GM12878 (cell line): ENCODE results near the gene RRAGA. TPM values are rescaled to one million over a fixed set of nuclear protein-coding genes. Genes with fewer than 3 reads are reported as not detected.

Experiments used
- ATAC-seq: fragments of 200-7000 bp; cut with Tn5 transposase; 3 replicates; pipeline ENCODE4 v1.9.1; 2020; ENCODE audit warnings: mild to moderate bottlenecking, moderate library complexity
- BruUV-seq: library from RNA; stranded (reverse); fragments of 400-500 nt; replicated peaks from 2 replicates; lab custom pipeline; 2021; lab: Mats Ljungman, UMichigan
- CTCF ChIA-PET: fragments of 300-600 bp; sonication (Branson Sonifier 250); formaldehyde crosslinking; extraction: SDS; loops from one replicate; lab custom pipeline; 2021; ENCODE audit warnings: inconsistent platforms; lab: Yijun Ruan, JAX
- POLR2A ChIA-PET: fragments of 350-600 bp; formaldehyde crosslinking; extraction: SDS; loops from one replicate; lab custom pipeline; 2021; ENCODE audit warnings: inconsistent platforms; lab: Charles Lee
- RAD21 ChIA-PET: fragments of 300-600 bp; sonication (Branson Sonifier 250); formaldehyde crosslinking; loops from one replicate; lab custom pipeline; 2023; ENCODE audit warnings: antibody characterized with exemption; ENCODE audit not compliant: unreplicated experiment; lab: Charles Lee
- SMC1A ChIA-PET: fragments of 300-600 bp; sonication (Branson Sonifier 250); formaldehyde crosslinking; loops from one replicate; lab custom pipeline; 2023; ENCODE audit not compliant: unreplicated experiment, uncharacterized antibody; lab: Charles Lee
- DNase-seq: peaks from one replicate; pipeline ENCODE4 v3.0.0-alpha.2; 2011; ENCODE audit warnings: low read depth, low spot score
- FAIRE-seq: peaks from 3 replicates; lab custom pipeline; 2011; peaks lifted over from hg19 to GRCh38; lab: Jason Lieb, UNC
- H2AFZ ChIP-seq: 2 replicates; pipeline ENCODE4 v1.6.0; 2011; ENCODE audit warnings: low read depth, low read length, control low read depth; ENCODE audit not compliant: control insufficient read depth
- H3K27ac ChIP-seq: 2 replicates; pipeline ENCODE4 v1.5.1; 2011; ENCODE audit warnings: control low read depth; ENCODE audit not compliant: control insufficient read depth, insufficient read depth
- H3K27me3 ChIP-seq, 2 experiments: replicated peaks in 1 of 2; 2 replicates each; pipeline versions ENCODE4 v1.6.0 to v1.6.1; 2011; ENCODE audit warnings: low read length in 1 of 2; ENCODE audit not compliant: control insufficient read depth in 2 of 2, insufficient read depth in 2 of 2
- H3K36me3 ChIP-seq, 2 experiments: 2 replicates each; pipeline ENCODE4 v1.5.1; 2011; ENCODE audit warnings: low read length in 1 of 2; ENCODE audit not compliant: control insufficient read depth in 2 of 2, insufficient read depth in 2 of 2
- H3K4me1 ChIP-seq: 2 replicates; pipeline ENCODE4 v1.6.1; 2011; ENCODE audit warnings: mild to moderate bottlenecking, low read length, moderate library complexity, mixed read lengths; ENCODE audit not compliant: control insufficient read depth, insufficient read depth
- H3K4me2 ChIP-seq: 2 replicates; pipeline ENCODE4 v1.6.0; 2011; ENCODE audit warnings: control low read depth; ENCODE audit not compliant: control insufficient read depth, insufficient read depth
- H3K4me3 ChIP-seq: fragments of 200-600 bp; sonication (generic); 2 replicates; pipeline ENCODE4 v1.5.1; 2016
- H3K79me2 ChIP-seq: 2 replicates; pipeline ENCODE4 v1.6.0; 2011; ENCODE audit warnings: low read length; ENCODE audit not compliant: control insufficient read depth, insufficient read depth
- H3K9ac ChIP-seq: 2 replicates; pipeline ENCODE4 v1.8.0; 2011; ENCODE audit warnings: low read length, control low read depth, mixed read lengths; ENCODE audit not compliant: control insufficient read depth, insufficient read depth
- H3K9me3 ChIP-seq: replicated peaks from 3 replicates; pipeline ENCODE4 v1.5.1; 2011; ENCODE audit warnings: mild to moderate bottlenecking, low read length; ENCODE audit not compliant: control insufficient read depth, insufficient read depth
- H4K20me1 ChIP-seq: 2 replicates; pipeline ENCODE4 v1.6.0; 2011; ENCODE audit not compliant: control insufficient read depth, insufficient read depth
- JUND ChIP-seq: IDR thresholded peaks from 2 replicates; pipeline ENCODE4 v1.6.1; 2012; ENCODE audit warnings: low read depth, mild to moderate bottlenecking, low read length, improper control_type of control experiment, moderate library complexity
- RB1 ChIP-seq: fragments of 450-650 bp; formaldehyde crosslinking; IDR thresholded peaks from 2 replicates; pipeline ENCODE4 v1.6.1; 2017; ENCODE audit warnings: mild to moderate bottlenecking, borderline replicate concordance
- SMAD5 ChIP-seq: IDR thresholded peaks from 2 replicates; pipeline ENCODE4 v1.6.1; 2016; ENCODE audit warnings: antibody characterized with exemption, low read depth
- SREBF1 ChIP-seq: IDR thresholded peaks from 2 replicates; pipeline ENCODE4 v1.6.1; 2012; ENCODE audit warnings: mild to moderate bottlenecking, low read length
- TCF3 ChIP-seq: IDR thresholded peaks from 2 replicates; pipeline ENCODE4 v1.6.1; 2012; ENCODE audit warnings: low read depth, mild to moderate bottlenecking, low read length, borderline replicate concordance; ENCODE audit not compliant: insufficient read depth
- ZBED1 ChIP-seq: IDR thresholded peaks from 2 replicates; pipeline ENCODE4 v1.6.1; 2016; ENCODE audit warnings: borderline replicate concordance
- WGBS: methylation state at CpG from one replicate; pipeline ENCODE4 v1.1.6; 2016; ENCODE audit warnings: low lambda C conversion rate; ENCODE audit not compliant: insufficient replicate concordance, insufficient coverage; ENCODE audit errors: missing lambda C conversion rate; 5-methylcytosine and 5-hydroxymethylcytosine counted together
- in situ Hi-C: fragments of 300-500 bp; cut with MboI; formaldehyde crosslinking; loops from 9 replicates; pipeline ENCODE4 v1.14.3; 2018; ENCODE audit warnings: mixed read lengths
- intact Hi-C: fragments of 100-400 bp; cut with micrococcal nuclease; formaldehyde crosslinking; loops from one replicate; pipeline ENCODE4 v1.14.2; 2022; ENCODE audit not compliant: unreplicated experiment
- polyA plus RNA-seq, 11 experiments: library from polyadenylated mRNA; depleted of rRNA in 4 of 11; unstranded in 6 of 11; stranded (reverse) in 5 of 11; fragments of >200 nt; fragmentation: Nextera tagmentation in 4 of 11; fragmentation: Illumina TruSeq in 1 of 11; extraction: Ambion mirVana in 4 of 11; extraction: Trizol in 1 of 11; gene quantifications; 1 replicate in 1 of 11; 2 replicates in 10 of 11; pipeline versions ENCODE4 v1.2.1 to v1.2.3, GENCODE V29; 2011 to 2016; ENCODE audit warnings: inconsistent platforms in 2 of 11, missing spikeins in 2 of 11, low read depth in 1 of 11
- total RNA-seq, 4 experiments: library from RNA; depleted of rRNA in 3 of 4; stranded (reverse); fragments of >200 nt in 3 of 4; fragmentation: Illumina TruSeq in 1 of 4; extraction: Trizol in 1 of 4; gene quantifications; 2 replicates each; pipeline versions ENCODE4 v1.2.1 to v1.2.3, GENCODE V29; 2013 to 2021
- TF ChIP-seq, protein P1 (sequence below): fragments of 450-650 bp; IDR thresholded peaks from 2 replicates; pipeline ENCODE4 v1.6.1; 2017; ENCODE audit warnings: borderline replicate concordance
- TF ChIP-seq, protein P2 (sequence below): fragments of 450-650 bp; IDR thresholded peaks from 2 replicates; pipeline ENCODE4 v1.6.1; 2017; ENCODE audit warnings: mild to moderate bottlenecking, moderate library complexity

The RRAGA gene
- total and polyA plus RNA-seq, 10 of the 15 experiments (the other 5 are each of a cell fraction or from before 2014, with no cell fraction given) = 10.1 to 74.6 (median 37.9) TPM

DNA sequence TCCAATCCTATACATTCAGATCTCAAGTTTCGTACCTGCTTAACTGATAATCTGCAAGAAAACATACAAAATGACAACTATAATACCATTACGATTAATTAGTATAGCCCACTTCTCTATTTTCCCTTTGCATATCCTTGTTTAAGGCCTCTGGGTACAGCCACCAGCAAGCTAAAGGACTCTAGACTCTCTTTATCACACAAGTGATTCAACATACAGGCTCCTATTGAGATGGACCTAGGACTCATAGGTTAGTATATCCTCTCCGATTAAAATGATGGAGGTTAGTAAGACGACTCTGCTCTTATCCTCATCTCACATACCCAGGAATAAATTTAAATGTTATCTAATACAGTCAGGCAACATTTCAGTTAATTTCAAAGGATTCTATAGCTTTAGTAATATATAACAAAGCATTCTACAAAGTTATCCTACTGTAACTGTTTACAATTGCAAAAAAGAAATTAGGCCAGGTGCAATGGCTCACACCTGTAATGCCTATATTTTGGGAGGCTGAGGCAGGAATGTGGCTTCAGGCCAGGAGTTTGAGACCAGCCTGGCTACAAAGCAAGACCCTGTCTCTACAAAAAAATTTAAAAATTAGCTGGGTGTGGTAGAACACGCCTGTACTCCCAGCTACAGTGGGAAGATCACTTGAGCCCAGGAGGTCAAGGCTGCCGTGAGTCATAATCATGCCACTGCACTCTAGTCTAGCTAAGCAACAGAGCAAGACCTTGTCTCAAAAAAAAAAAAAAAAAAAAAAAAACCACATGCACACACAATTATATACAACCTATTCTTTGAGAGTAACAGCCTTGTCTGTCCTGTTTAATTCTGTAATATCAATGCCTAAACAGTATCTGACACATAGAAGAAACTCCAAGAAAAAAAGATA lies 38.1 kb downstream of the RRAGA start:
- Histone ChIP-seq H4K20me1 (no peaks in the 10 kb centered on the region), H3K36me3 (peaks cover 2 to 22% of the 10 kb centered on the region in 2 experiments), H3K27ac (no peak overlapping the region), H3K9me3 (no peaks in the 10 kb centered on the region), H3K9ac (no peak overlapping the region), H3K4me1 (no peaks in the 10 kb centered on the region), H3K27me3 (no peaks in the 10 kb centered on the region), H3K79me2 (no peaks in the 10 kb centered on the region), H3K4me2 (no peak overlapping the region), H3K4me3 (no peak overlapping the region), H2AFZ (no peak overlapping the region)
- ATAC-seq = no peak
- no peak for DNase-seq
- WGBS = 87% methylated on average over 6 of the region's 6 CpGs
- POLR2A ChIA-PET = interaction anchor here (0.6 to 1.1 kb wide), 4 partner anchors 9 to 41 kb away, joined by 3 to 10 read pairs (median 6); no protein-coding TSS in a partner anchor
- FAIRE-seq = no peak
- RAD21 ChIA-PET = interaction anchor here (2.9 to 6.0 kb wide), 2 partner anchors 14 to 85 kb away, joined by 12 to 71 read pairs; no protein-coding TSS in a partner anchor
- TF ChIP-seq JUND = no peak
- no peak for TF ChIP-seq TCF3
- TF ChIP-seq SREBF1 = no peak
- TF ChIP-seq, protein P1, sequence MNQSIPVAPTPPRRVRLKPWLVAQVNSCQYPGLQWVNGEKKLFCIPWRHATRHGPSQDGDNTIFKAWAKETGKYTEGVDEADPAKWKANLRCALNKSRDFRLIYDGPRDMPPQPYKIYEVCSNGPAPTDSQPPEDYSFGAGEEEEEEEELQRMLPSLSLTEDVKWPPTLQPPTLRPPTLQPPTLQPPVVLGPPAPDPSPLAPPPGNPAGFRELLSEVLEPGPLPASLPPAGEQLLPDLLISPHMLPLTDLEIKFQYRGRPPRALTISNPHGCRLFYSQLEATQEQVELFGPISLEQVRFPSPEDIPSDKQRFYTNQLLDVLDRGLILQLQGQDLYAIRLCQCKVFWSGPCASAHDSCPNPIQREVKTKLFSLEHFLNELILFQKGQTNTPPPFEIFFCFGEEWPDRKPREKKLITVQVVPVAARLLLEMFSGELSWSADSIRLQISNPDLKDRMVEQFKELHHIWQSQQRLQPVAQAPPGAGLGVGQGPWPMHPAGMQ = no peak
- TF ChIP-seq, protein P2, sequence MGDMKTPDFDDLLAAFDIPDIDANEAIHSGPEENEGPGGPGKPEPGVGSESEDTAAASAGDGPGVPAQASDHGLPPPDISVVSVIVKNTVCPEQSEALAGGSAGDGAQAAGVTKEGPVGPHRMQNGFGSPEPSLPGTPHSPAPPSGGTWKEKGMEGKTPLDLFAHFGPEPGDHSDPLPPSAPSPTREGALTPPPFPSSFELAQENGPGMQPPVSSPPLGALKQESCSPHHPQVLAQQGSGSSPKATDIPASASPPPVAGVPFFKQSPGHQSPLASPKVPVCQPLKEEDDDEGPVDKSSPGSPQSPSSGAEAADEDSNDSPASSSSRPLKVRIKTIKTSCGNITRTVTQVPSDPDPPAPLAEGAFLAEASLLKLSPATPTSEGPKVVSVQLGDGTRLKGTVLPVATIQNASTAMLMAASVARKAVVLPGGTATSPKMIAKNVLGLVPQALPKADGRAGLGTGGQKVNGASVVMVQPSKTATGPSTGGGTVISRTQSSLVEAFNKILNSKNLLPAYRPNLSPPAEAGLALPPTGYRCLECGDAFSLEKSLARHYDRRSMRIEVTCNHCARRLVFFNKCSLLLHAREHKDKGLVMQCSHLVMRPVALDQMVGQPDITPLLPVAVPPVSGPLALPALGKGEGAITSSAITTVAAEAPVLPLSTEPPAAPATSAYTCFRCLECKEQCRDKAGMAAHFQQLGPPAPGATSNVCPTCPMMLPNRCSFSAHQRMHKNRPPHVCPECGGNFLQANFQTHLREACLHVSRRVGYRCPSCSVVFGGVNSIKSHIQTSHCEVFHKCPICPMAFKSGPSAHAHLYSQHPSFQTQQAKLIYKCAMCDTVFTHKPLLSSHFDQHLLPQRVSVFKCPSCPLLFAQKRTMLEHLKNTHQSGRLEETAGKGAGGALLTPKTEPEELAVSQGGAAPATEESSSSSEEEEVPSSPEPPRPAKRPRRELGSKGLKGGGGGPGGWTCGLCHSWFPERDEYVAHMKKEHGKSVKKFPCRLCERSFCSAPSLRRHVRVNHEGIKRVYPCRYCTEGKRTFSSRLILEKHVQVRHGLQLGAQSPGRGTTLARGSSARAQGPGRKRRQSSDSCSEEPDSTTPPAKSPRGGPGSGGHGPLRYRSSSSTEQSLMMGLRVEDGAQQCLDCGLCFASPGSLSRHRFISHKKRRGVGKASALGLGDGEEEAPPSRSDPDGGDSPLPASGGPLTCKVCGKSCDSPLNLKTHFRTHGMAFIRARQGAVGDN = no peak
- no peak for TF ChIP-seq RB1
- no peak for TF ChIP-seq ZBED1
- no peak for TF ChIP-seq SMAD5
- intact Hi-C loops = loop anchor here (5.0 kb wide), 1 partner anchor 370 kb away; no protein-coding TSS in a partner anchor
- SMC1A ChIA-PET = interaction anchor here (0.7 to 4.3 kb wide), 10 partner anchors 9 to 370 kb away, joined by 3 to 61 read pairs (median 4); partner anchors contain the start of gene RRAGA
- no TSS peak for BruUV-seq
- in situ Hi-C loops = loop anchor here (10.0 kb wide), 1 partner anchor 87 kb away; no protein-coding TSS in a partner anchor
- CTCF ChIA-PET = interaction anchor here (0.6 to 6.6 kb wide), 17 partner anchors 7 to 832 kb away, joined by 3 to 113 read pairs (median 6); partner anchors contain the start of gene RRAGA
